ENCODE results near the gene SHB.

Gene SHB

DNA sequence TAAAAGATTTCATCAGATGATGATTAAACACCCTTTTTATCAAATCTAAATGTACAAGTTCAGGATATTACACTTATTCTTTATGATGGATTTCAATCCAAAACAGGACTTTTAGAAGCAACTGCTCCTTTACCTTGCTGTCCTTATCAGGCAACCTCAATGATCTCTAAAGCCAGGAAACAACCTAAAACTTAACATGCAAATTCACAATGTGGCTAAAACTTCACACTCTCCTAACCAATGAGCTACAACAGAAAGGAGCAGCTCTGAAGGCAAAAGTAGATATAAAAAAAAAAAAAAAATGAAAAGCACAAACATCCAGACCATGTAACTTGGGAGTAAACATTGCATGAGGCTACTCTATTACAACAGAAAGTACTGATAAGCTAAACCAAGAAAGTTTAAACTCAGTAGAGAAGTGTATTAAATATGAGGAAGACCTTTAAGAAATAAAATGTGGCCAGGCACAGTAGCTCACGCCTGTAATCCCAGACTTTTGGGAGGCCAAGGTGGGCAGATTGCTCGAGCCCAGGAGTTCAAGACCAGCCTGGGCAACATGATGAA, 188.0 kb downstream of the SHB start:
- no peak for DNase-seq

DNA sequence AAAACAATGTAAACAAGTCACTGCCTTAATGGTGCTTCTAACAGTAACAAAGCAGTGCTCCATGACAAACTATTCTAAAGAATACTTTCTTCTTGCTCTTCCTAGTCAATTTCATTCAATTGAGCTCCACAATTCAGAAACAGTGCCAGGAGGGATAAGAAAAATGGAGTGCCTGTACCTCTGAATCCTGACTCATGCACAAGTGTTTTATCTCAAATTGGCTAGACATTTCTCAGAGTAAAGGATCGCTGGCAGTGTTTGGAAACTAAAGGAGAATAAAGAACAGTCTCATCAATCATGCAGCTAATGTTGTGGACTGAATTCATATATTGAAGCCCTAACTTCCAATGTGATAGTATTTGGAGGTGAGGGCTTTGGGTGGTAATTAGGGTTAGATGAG, 192.7 kb downstream of the SHB start:
- DNase-seq = no peak

DNA sequence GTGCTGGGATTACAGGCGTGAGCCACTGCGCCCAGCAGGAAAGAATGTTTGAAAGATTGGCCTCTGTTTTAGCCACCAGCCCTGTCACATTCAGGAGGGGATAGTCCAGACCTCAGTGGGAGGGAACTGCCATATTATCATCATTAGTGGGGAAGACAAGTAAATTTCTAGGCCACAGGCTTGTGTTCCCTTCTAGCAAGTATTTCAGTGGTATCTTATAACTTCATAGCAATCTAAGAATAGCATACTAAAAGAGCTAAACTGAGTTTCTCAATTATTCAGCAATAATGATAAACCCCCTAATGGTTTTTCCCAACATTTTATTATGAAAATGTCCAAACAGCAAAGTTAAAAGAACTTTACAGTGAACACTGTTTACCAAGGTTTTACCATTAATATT, 195.1 kb downstream of the SHB start:
- no peak for DNase-seq

DNA sequence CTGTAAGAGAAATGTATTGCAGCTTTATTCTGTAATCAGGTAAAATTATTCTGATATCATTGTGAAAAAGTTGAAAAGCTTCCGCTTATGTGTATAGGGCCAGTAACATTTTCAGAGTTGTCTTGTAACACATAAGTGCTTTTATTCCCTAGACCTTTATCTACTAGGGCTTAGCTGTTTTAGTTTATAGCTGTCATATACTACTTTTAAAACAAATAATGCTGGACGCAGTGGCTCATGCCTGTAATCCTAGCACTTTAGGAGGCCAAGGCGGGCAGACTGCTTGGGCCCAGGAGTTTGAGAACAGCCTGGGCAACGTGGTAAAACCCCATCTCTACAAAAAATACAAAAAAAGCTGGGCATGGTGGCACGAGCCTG, 198.2 kb downstream of the SHB start:
- no peak for DNase-seq

DNA sequence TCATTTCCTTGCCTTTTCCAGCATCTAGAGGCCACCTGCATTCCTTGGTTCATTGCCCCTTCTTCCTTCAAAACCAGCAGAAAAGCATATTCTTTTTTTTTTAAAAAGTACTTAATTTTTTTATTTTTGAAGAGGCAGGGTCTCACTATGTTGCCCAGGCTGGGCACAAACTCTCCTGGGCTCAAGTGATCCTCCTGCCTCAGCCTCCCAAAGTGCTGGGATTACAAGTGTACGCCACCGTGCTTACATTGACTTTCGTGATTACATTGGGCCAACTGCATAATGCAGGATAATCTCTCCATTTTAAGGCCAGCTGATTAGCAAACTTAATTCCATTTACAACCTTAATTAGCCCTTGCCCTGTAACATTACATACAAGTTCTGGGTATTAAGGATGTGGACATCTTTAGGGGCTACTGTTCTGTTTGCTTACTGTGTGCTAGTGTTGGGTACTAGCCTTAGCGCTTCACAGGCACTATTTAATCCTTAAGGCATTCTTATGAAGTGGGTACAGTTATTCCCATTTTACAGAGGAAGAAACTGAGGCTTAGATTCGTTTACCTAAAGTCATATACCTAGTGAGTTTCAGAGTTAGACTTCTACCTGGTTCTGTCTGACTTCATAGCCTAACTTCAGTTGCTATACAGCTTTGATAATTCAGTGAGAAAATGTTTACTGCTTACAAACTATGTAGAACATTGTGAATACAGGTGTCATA, 198.8 kb downstream of the SHB start:
- DNase-seq = no peak
